Epidermal melanocyte (primary cell): ENCODE results near the gene PARP1.
"Not testable (repeated sequence)": the region's sequence is repeated elsewhere in the genome, so short reads cannot be mapped to it uniquely, and the experiment has no call there.

ENCODE experiments used
- DNase-seq: peaks from one replicate; pipeline ENCODE4 v3.0.0; 2011; ENCODE audit warnings: low spot score; ENCODE audit not compliant: insufficient read length

Gene PARP1

DNA sequence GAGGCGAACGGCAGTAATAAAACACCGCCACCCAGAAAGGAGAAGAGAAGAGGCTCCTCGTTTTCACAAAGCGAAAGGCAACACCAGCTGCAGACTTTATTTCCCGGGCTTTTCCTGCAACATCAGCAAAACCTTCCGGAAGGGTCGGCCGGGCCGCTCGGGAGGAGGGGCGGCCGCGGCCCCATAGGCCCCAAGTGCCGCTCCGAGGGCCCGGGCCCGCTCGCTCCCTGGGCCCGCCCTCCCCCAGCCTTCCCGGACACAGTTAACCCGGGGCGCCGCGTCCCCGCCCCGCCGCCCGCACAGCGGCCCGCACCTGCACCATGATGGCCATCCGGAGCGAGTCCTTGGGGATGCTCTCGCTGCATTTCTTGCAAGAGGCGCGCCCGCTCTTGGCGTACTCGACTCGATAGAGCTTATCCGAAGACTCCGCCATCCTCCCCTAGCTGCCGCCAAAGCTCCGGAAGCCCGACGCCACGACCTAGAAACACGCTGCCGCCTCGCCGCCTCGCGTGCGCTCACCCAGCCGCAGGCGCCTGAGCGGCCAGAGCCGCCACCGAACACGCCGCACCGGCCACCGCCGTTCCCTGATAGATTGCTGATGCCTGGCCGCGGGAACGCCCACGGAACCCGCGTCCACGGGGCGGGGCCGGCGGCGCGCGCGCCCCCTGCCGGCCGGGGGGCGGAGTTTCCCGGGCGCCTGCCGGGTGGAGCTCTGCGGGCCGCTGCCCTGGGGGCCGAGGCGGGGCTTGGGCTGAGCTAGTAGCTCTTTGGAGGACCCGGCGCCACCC is at the start of gene PARP1:
PARP1 (minus strand) TSS at position 597 of the 788 bp plus-strand sequence; CDS start at position 433, 164 bp downstream.
- peak; percentile 85 for DNase-seq

DNA sequence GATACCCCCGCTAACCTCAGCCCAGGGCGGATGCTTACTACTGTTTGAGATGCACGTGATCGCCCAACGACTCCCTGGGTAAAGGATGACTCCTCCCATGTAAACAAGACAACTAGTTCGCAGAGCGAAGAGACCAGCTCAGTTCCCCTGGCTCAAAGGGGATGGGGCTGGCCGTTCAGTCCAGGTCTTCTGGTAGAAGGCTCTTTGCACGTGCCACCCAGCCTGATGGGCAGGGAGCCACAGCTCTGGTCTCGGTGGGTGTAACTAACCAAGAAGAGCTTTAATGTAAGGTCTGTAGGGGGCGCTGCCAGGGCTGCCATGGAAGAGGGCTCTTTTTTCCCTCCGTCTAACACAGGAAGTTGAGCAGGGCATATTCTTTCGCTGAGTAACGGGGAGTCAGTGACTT is 49.4 kb upstream of the PARP1 start:
- no peak for DNase-seq

DNA sequence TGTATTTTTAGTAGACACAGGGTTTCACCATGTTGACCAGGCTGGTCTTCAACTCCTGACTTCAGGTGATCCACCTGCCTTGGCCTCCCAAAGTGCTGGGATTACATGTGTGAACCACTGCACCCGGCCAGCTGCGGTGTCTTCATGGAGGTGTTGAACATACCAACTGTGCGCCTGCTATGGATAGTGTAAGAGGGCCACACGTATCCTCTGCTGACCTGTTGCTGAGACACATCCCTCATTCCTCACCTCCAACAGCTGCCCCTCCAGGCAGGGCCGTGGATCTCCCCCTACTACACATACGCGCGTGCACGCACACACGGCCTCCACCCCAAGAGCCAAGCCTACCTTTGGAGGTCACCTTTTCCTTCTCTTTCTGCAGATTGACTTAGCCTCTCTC is 48.0 kb upstream of the PARP1 start:
- DNase-seq: no peak

DNA sequence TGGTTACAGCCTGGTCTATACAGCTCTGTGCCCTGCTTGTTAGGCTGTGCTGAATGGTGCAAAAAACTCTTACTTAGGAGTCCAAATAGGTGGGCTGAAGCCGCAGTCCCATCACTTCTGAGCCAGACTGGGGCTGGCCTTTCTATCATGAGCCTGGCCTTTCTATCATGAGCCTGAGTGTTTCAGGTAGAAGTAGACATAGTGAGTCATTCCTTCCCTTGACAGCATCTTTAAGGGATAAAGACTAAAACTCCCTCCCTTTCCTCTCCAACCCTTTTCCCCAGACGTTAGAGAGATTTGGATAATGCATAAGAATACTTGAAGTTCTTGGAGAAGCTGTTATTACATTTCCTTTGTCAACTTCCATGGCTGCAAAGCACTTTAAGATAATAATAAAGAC is 46.5 kb upstream of the PARP1 start:
- DNase-seq: no peak

DNA sequence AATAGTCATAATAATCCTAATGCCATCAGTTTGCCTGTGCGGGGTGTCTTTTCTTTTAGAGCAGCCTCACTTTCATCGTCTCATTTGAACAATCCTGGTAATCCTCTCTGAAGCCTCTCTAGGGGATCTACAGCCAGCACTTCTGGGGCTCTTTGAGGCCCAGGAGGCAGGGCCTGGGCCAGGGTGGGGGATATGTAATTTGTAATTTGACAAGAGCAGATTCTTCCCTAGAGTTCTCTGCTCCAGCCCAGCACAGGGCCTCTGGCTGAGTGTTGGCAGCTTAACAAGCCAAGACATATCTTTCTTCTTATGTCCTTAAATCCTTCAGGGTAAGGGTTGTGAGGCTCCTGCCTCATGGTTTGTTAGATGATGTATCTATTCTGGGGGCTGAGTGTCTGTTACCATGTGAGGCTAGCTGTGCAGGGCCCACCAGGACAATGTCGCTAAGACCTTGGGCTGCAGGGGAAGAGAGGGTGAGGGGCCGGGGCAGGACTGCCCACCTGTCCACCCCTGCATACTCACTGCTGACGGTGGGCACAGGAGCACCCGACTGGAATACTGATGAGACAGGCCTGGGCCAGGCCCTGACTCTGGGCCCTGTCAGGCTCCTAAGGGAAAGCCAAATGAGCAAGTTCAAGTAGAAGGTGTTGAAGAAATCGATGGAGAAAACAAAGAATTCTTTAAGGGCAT is 45.3 kb upstream of the PARP1 start:
- DNase-seq: no peak

DNA sequence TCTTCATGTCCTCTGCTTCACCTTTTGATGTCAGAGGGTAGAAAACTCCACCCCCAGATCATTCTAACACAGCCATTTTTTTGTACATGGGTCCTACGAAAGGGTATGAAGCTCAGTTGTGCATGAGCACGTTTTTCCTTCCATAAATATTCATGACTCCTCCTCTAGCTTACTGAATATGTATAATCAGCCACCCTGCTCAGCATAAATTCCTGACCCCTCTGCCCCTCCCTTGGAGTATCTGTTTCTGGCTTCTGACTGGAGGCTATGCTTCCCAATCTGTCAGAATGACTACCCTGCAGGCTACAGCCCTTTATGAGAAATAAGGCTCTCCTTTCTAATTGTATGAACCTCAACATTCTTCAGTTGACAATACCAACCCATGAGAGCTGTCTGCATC is 42.8 kb upstream of the PARP1 start:
- DNase-seq: no peak

DNA sequence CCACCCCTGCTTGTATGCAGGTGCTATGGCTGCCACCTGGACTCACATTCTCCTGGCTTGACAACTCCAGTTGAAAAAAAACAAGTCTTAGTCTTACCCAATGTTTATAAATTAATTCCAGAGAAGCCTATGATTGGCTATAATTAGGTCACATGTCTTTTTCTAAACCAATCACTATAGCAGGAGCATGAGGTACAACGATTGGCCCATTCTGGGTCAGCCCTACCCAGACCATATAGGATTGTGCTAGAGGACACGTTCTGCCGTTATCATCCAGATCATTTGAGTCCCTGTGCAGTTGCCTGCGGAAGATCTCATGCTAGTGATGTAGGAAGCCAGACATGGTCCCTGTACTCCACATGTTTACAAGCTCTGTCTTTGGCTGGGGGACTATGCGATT is 41.9 kb upstream of the PARP1 start:
- no peak for DNase-seq

DNA sequence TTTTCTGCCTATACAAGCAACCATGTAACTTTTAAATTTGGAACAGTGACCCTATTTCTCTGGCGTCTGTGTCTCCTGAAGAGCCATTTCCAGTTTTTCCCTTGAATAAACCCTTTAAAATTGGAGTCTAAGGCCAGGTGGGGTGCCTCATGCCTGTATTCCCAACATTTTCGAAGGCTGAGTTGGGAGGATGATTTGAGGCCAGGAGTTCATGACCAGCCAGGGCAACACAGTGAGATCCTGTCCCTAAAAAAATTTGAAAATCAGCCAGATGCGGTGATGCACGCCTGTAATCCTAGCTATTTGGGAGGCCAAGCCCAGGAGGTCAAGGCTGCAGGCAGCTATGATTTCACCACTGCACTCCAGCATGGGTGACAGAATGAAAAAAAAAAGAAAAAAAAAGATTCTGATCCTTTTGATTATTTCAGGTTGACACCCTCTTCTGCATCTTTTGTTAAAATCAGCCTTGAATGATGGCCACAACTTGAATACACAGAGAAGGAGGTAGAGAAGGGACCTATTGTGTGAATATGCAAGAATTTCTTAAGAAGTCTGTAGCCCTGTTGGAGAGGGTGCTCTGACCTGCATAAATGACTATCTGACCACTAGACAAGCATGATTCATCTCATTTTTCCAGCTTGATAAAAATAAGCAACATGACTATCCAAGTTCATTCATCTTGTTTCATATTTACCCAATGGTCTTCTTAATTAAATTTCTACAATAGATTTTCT is 40.2 kb upstream of the PARP1 start:
- no peak for DNase-seq

DNA sequence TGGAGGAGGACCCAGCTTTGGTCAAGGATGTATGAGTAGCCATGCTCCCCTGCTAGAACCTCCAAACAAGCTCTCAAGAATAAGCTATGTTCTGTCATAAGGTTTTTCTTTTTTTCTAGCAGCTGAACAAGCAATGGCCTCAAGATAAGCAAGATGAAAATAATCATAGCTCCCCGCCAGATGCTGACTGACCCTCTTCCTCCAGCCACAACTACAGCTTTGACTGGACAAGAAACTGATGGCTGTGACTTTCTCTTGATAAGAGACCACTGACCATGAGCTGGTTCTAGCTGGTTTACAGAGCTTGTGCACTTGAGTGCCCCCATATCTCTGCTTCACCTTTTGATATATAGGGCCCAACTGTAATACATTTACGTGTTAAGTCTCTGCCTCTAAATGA is 38.2 kb upstream of the PARP1 start:
- no peak for DNase-seq

DNA sequence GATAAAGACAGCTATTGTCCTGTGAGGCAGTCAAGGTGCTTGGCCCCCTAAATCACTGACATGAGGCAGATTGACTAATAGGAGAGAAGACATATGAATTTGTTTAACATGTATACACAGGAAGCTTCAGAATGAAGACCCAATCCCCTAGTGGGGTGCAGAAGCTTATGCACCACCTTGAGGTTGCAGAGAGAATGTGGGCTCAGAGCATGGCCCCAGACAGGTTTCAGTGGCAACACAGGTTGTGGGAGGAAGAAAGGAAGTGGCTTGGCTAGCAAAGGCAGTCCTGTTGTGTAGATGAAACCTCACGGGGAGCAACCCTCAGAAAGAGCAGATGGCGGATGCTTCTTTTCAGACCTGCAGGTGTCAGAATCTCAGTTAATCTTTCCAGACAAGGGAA is 37.0 kb upstream of the PARP1 start:
- no peak for DNase-seq

DNA sequence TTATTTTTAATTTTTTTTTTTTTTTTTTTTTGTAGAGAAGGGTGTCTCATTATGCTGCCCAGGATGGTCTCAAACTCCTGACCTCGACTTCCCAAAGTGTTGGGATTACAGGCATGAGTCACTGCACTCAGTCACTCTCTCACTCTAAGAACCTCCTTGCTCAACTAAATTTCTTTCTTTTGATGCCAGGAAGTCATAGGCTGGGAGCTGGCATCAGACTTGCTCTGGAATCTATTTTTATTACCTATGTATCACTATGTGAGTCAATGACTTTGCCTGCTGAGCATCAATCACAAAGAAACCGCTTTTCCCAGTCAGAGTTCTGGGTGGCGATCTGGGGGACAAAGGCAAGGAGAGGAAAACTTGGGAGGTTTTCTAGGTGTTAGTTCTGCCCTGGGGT is 35.5 kb upstream of the PARP1 start:
- DNase-seq: no peak

DNA sequence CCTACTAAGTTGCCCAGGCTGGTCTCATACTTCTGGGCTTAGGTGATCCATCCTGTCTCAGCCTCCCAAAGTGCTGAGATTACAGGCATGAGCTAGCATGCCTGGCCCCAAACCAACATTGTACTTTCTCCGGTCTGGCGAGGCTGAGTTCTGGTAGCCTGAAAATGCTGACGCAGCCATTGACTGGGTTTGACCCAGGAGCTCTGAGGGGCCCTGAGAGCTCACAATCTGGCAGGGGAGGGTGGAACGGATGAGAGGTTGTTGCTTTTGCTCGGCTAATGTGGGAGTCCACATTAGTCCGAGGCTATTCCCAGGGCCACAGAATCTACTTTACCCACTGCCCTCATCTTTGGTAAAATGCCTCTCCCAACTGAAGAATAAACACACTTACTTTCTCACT is 35.1 kb upstream of the PARP1 start:
- no peak for DNase-seq

DNA sequence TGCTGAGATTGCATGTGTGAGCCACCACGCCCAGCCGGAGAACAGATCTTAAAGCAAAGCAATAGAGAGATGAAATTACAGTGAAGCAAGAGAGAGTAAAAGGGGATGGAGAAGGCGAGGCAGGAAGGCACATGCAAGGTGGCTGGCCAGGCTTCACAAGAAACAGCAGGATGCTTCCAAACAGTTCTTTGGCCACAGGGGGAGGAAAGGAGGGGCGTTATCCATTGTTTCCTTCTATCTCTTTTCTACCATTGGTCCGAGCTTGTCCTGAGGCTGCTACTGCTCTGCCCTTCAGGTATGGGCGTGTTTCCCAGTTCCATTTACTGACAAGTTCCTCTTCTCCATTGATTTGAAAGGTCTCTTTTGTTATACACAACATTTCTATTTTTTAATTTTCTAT is 33.7 kb upstream of the PARP1 start:
- DNase-seq: no peak

DNA sequence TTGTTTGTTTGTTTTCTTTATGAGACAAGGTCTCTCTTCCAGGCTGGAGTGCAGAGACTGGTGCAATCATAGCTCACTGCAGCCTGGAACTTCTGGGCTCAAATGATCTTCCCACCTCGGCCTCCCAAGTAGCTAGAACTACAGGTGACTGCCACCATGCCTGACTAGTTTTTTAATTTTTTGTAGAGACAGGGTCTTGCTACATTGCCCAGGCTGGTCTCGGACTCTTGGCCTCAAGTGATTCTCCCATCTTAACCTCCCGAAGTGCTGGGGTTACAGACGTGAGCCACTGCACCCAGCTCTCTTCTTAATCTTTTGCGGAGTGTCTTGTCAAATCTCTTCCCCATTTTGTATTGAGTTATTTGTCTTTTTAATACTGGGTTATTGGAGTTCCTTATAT is 32.6 kb upstream of the PARP1 start:
- no peak for DNase-seq

DNA sequence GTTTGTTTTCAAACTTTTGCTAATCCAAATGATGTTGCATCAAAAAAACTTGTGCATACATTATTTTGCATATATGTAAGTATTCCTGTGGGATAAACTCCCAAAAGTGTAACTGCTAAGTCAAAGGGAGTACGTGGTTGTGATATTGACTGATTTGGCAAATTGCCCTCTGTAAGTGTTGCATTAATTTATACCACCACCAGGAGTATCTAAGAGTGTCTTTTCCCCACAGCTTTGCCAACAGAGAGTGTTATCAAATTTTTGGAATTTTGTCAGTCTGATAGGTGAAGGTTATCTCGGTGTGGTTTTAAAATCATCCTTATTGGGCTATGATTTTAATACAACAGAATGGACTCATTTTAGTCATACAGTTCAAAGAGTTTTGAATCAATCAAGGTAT is 30.1 kb upstream of the PARP1 start:
- no peak for DNase-seq

DNA sequence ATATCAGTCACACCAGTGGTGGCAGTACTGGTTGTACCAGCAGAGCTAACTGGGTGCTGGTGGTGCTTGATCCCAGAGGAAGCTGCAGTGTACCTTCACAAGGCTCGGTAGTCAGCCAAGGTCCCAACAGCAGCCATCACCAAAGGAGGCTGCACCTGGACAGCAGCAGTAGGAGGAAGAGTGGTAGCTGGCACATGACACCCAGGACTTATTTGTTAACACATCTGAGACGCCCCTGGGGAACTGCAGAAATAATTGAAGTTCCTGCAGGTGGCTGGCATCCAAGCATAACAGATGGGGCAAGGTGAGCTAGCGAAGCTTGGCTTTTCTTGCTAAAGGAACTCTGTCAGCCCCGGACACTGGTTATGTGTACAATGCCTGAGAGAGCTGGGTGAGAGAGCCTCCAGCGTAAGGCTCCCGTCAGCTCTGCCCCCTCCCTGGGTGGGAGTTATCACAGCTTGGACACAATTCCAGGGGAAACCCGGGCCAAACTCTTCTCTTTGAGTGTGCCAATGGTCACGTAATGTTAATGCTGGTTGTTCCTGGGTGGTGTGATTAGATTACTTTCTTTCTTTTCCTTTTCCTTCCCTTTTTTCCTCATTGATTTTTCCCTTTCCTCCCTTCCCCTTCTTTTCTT is 29.1 kb upstream of the PARP1 start:
- no peak for DNase-seq

DNA sequence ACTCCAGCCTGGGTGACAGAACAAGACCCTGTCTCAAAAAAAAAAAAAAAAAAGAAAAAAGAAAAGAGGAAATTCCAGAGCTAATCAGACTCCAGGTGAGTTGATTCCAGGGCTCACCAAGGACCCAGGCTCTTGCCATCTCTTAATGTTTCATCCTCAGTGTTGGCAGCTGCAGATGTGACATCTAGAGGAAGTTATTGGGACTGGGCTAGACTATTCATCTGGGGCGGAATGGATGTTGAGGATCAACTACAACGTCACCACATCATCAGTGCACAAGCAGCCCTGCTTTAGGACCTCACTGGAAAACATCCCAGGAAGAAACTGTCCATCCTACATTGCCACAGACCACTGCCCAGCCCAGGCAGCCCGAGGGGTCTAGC is 28.6 kb upstream of the PARP1 start:
- no peak for DNase-seq

DNA sequence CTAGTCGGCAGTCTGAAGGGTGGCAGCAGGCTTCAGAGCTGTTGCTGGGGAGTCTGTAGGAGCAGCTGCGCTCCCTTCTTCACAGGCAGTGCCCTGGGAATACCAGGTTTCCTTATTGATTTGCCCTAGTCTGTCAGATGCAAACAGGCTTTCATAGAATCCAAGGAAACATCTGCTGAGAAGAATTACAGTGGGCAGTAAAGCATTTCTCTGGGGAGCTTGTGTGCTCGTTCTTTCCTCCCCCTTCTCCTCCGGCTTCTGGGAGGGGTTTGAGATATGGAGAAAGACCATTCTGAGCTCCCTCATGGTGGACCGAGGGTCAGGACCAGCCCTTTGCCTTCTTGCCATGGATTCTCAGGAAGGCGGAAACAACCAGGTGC is 25.4 kb upstream of the PARP1 start:
- DNase-seq: no peak

DNA sequence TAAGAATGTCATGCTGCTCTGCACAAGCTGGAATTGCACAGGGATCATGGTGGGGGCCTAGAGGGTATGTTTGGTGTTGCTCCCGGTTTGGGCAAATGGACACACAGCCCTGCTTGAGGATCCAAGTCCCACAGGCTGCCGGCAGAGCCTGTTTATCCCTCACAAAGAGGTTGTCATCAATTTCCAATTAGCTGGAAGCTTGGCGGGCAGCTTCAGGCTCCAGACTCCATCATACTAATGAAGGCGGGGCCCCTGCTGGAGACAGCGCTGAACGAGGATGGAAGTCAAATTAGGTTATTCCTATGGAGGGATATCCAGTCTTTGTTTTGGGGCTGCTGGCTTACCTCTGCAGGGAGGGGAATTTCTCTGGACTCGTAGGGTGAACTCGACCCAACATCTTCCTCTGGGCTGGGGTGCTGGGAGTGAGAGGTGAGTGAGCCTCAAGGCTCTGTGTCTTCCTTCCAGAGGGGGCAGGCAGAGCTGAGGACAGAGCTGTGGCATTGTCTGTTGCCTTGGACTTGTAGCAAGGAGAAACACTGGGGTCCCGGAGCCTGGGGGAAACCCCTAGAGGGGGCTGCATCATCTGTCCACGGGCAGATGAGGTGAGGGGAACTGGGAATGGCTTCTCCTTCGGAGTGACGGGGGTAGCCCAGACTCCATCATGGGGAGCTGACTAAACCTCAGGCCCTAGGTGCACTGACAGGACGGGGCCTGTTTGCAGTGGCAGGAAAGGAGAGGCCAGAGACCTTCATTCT is 24.9 kb upstream of the PARP1 start:
- no peak for DNase-seq

DNA sequence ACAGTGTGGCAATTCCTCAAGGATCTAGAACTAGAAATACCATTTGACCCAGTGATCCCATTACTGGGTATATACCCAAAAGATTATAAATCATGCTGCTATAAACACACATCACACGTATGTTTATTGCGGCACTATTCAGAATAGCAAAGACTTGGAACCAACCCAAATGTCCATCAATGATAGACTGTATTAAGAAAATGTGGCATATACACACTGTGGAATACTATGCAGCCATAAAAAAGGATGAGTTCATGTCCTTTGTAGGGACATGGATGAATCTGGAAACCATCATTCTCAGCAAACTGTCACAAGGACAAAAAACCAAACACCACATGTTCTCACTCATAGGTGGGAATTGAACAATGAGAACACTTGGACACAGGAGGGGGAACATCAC is 24.0 kb upstream of the PARP1 start:
- DNase-seq: not testable (repeated sequence)
